A549 (cell line): ENCODE measurements around the gene PRSS2. TPM values are rescaled to one million over a fixed set of nuclear protein-coding genes. Genes with fewer than 3 reads are reported as not detected.
"Not testable (repeated sequence)": the region's sequence is repeated elsewhere in the genome, so short reads cannot be mapped to it uniquely, and the experiment has no call there.

Experiments used
- ATAC-seq, 2 experiments: fragments of 200-7000 bp in 1 of 2; fragments of >200 bp in 1 of 2; cut with Nextera tagmentation in 1 of 2; cut with Tn5 transposase in 1 of 2; 3 replicates each; pipeline versions ENCODE4 v1.8.0 to v1.9.1; 2018 to 2020; ENCODE audit warnings: mild to moderate bottlenecking in 1 of 2, moderate library complexity in 1 of 2
- CTCF ChIA-PET: fragments of 300-600 bp; sonication (Branson Sonifier 250); formaldehyde crosslinking; extraction: SDS; loops from one replicate; lab custom pipeline; 2021; ENCODE audit warnings: antibody characterized with exemption, inconsistent platforms; lab: Yijun Ruan, JAX
- POLR2A ChIA-PET: fragments of 350-600 bp; formaldehyde crosslinking; extraction: SDS; loops from one replicate; lab custom pipeline; 2021; ENCODE audit warnings: antibody characterized with exemption, inconsistent platforms; lab: Yijun Ruan, JAX
- DNase-seq, 2 experiments: peaks; one replicate each; pipeline versions ENCODE4 v3.0.0 to v3.0.0-alpha.2; 2011 to 2016; ENCODE audit warnings: low read depth in 1 of 2, low spot score in 1 of 2
- FAIRE-seq: peaks from 2 replicates; lab custom pipeline; 2011; peaks lifted over from hg19 to GRCh38; lab: Jason Lieb, UNC
- H3K27ac ChIP-seq, 2 experiments: fragments of >200 bp; sonication (Bioruptor Twin); formaldehyde crosslinking; 3 replicates each; pipeline ENCODE4 v1.5.1; 2016 to 2017
- H3K4me1 ChIP-seq: fragments of >200 bp; sonication (Bioruptor Twin); formaldehyde crosslinking; 3 replicates; pipeline ENCODE4 v1.6.1; 2016
- H3K4me2 ChIP-seq: fragments of >200 bp; sonication (Bioruptor Twin); formaldehyde crosslinking; 3 replicates; pipeline ENCODE4 v1.6.1; 2016
- H3K4me3 ChIP-seq: fragments of >200 bp; sonication (Bioruptor Twin); formaldehyde crosslinking; 3 replicates; pipeline ENCODE4 v1.5.1; 2016
- H3K9me3 ChIP-seq: fragments of >200 bp; sonication (Bioruptor Twin); formaldehyde crosslinking; 3 replicates; pipeline ENCODE4 v1.6.1; 2016
- BHLHE40 ChIP-seq: IDR thresholded peaks from 2 replicates; pipeline ENCODE4 v1.6.1; 2012; ENCODE audit warnings: low read depth, low read length, inconsistent platforms
- CBX2 ChIP-seq: fragments of 200-600 bp; sonication (generic); IDR thresholded peaks from 2 replicates; pipeline ENCODE4 v1.6.1; 2016; ENCODE audit warnings: low read depth, mild to moderate bottlenecking, borderline replicate concordance
- CHD4 ChIP-seq: fragments of 200-600 bp; sonication (generic); IDR thresholded peaks from 2 replicates; pipeline ENCODE4 v1.6.1; 2016; ENCODE audit warnings: antibody characterized with exemption, mild to moderate bottlenecking, borderline replicate concordance
- CTCF ChIP-seq: fragments of >200 bp; sonication (Bioruptor Twin); formaldehyde crosslinking; IDR thresholded peaks from 3 replicates; pipeline ENCODE4 v1.5.1; 2016
- ELK1 ChIP-seq: fragments of 150-350 bp; IDR thresholded peaks from 2 replicates; pipeline ENCODE4 v1.6.1; 2014; ENCODE audit warnings: low read depth, mild to moderate bottlenecking, low read length
- HDAC2 ChIP-seq: fragments of 200-600 bp; sonication (generic); IDR thresholded peaks from 2 replicates; pipeline ENCODE4 v1.6.1; 2016
- HES2 ChIP-seq: fragments of >200 bp; sonication (Bioruptor Twin); formaldehyde crosslinking; IDR thresholded peaks from 2 replicates; pipeline ENCODE4 v1.6.1; 2016
- NFE2L2 ChIP-seq: fragments of 150-350 bp; conservative IDR thresholded peaks from 2 replicates; pipeline ENCODE4 v1.6.1; 2014; ENCODE audit warnings: low read length
- POLR2A ChIP-seq: IDR thresholded peaks from 2 replicates; pipeline ENCODE4 v1.6.1; 2012; ENCODE audit warnings: mild to moderate bottlenecking, low read length
- RCOR1 ChIP-seq: fragments of 150-350 bp; IDR thresholded peaks from 2 replicates; pipeline ENCODE4 v1.6.1; 2014; ENCODE audit warnings: antibody characterized with exemption, low read length, low read depth
- RNF2 ChIP-seq: fragments of 200-600 bp; sonication (generic); IDR thresholded peaks from 2 replicates; pipeline ENCODE4 v1.6.1; 2016; ENCODE audit warnings: low read depth, mild to moderate bottlenecking, antibody characterized with exemption, moderate library complexity, borderline replicate concordance
- SMC3 ChIP-seq: fragments of >200 bp; sonication (Bioruptor Twin); formaldehyde crosslinking; IDR thresholded peaks from 3 replicates; pipeline ENCODE4 v1.6.1; 2018; ENCODE audit warnings: inconsistent platforms
- SREBF2 ChIP-seq: fragments of 450-650 bp; IDR thresholded peaks from 2 replicates; pipeline ENCODE4 v1.6.1; 2014; ENCODE audit warnings: mild to moderate bottlenecking, moderate library complexity
- TFCP2L1 ChIP-seq: fragments of 250-450 bp; sonication (Bioruptor Pico); IDR thresholded peaks from 2 replicates; pipeline ENCODE4 v1.5.0; 2021; ENCODE audit warnings: mild to moderate bottlenecking
- ZSCAN20 ChIP-seq: fragments of 250-450 bp; sonication (Bioruptor Pico); IDR thresholded peaks from 2 replicates; pipeline ENCODE4 v1.8.0; 2022; ENCODE audit warnings: mild to moderate bottlenecking, moderate library complexity
- WGBS: methylation state at CpG from one replicate; pipeline ENCODE4 v1.1.6; 2017; ENCODE audit errors: missing lambda C conversion rate; 5-methylcytosine and 5-hydroxymethylcytosine counted together
- polyA plus RNA-seq, 4 experiments: library from polyadenylated mRNA; depleted of rRNA in 3 of 4; stranded (reverse); fragments of >200 nt; fragmentation: RNase III in 1 of 4; extraction: RNeasy Plus Mini Kit Qiagen cat#74134 plus additional on column Dnase treatment in 1 of 4; gene quantifications; 2 replicates in 3 of 4; 3 replicates in 1 of 4; pipeline ENCODE4 v1.2.3, GENCODE V29; 2011 to 2017

The PRSS2 gene
- polyA plus RNA-seq, 2 of the 4 experiments (the other 2 are of a cell fraction): not detected

- CTCF ChIA-PET: interaction anchor here (1.0 kb wide), 2 partner anchors 33 to 35 kb away, joined by 3 read pairs; no protein-coding TSS in a partner anchor
- no peak for DNase-seq
- Histone ChIP-seq H3K4me2 (no peak within 1 kb of the TSS), H3K4me1 (no peaks in the 10 kb centered on the region), H3K4me3 (no peak within 1 kb of the TSS), H3K9me3 (no peaks in the 10 kb centered on the region), H3K27ac (no peak within 1 kb of the TSS)
- no peak for FAIRE-seq
- no peak for ATAC-seq
- POLR2A ChIA-PET: no interaction called here
- TF ChIP-seq CTCF: no peak
- no peak for TF ChIP-seq TFCP2L1
- no peak for TF ChIP-seq NFE2L2
- TF ChIP-seq HES2: no peak
- TF ChIP-seq RCOR1: no peak
- TF ChIP-seq RNF2: no peak
- TF ChIP-seq ZSCAN20: no peak
- no peak for TF ChIP-seq POLR2A
- no peak for TF ChIP-seq CBX2
- TF ChIP-seq HDAC2: no peak
- 13% methylated on average over 11 of the region's 11 CpGs for WGBS
Observed at GRCh38 chr7:142749218-142749993, 21.4 kb upstream of the PRSS2 start, which contains the start of gene PRSS1. Gene PRSS1, plus strand, starts transcription at chr7:142749472. Its CDS starts 13 bp downstream, at chr7:142749485.

- WGBS: 9% methylated on average over 5 of the region's 9 CpGs
- no peak overlapping the region for H3K27ac ChIP-seq
- no peak overlapping the region for H3K4me2 ChIP-seq
- POLR2A ChIA-PET: no interaction called here
- H3K9me3 ChIP-seq: no peaks in the 10 kb centered on the region
- H3K4me3 ChIP-seq: no peak overlapping the region
- ATAC-seq: no peak
- CTCF ChIA-PET: interaction anchor here (1.0 kb wide), 2 partner anchors 32 to 34 kb away, joined by 3 read pairs; no protein-coding TSS in a partner anchor
- DNase-seq: no peak
- no peaks in the 10 kb centered on the region for H3K4me1 ChIP-seq
- FAIRE-seq: no peak
- no peak for TF ChIP-seq CHD4
- TF ChIP-seq RCOR1: no peak
- TF ChIP-seq BHLHE40: no peak
- TF ChIP-seq SREBF2: no peak
- no peak for TF ChIP-seq HES2
- TF ChIP-seq CBX2: no peak
- TF ChIP-seq ELK1: no peak
- no peak for TF ChIP-seq SMC3
- no peak for TF ChIP-seq ZSCAN20
Observed at GRCh38 chr7:142750321-142750938, 20.3 kb upstream of the PRSS2 start.

GRCh38 chr7:142751526-142752175 lies 19.1 kb upstream of the PRSS2 start:
- H3K9me3 ChIP-seq, H3K4me3 ChIP-seq, DNase-seq, POLR2A ChIA-PET, H3K4me1 ChIP-seq, ATAC-seq, H3K4me2 ChIP-seq, H3K27ac ChIP-seq, FAIRE-seq: not testable (repeated sequence)
- CTCF ChIA-PET: interaction anchor here (0.9 kb wide), 1 partner anchor 119 kb away, joined by 4 read pairs; no protein-coding TSS in a partner anchor
- 16% methylated on average over 10 of the region's 14 CpGs for WGBS
